Gastrocnemius medialis (tissue), 4 donors: ENCODE measurements around the gene PLEKHG4B.

ENCODE experiments used
- POLR2A ChIP-seq, 2 donors: fragments of 450-650 bp; IDR thresholded peaks; one replicate each; pipeline ENCODE4 v1.6.1; 2017; ENCODE audit warnings: antibody characterized with exemption in 2 of 2, mild to moderate bottlenecking in 2 of 2, moderate library complexity in 2 of 2
- TF ChIP-seq, protein P1 (sequence below), 5 experiments: fragments of 450-650 bp in 3 of 5; fragments of 200-600 bp in 2 of 5; sonication (generic) in 2 of 5; IDR thresholded peaks in 4 of 5; conservative IDR thresholded peaks in 1 of 5; 1 replicate in 4 of 5; 2 replicates in 1 of 5; pipeline ENCODE4 v1.5.1; 2016 to 2019; ENCODE audit warnings: antibody characterized with exemption in 5 of 5, mild to moderate bottlenecking in 3 of 5, moderate library complexity in 3 of 5

DNA sequence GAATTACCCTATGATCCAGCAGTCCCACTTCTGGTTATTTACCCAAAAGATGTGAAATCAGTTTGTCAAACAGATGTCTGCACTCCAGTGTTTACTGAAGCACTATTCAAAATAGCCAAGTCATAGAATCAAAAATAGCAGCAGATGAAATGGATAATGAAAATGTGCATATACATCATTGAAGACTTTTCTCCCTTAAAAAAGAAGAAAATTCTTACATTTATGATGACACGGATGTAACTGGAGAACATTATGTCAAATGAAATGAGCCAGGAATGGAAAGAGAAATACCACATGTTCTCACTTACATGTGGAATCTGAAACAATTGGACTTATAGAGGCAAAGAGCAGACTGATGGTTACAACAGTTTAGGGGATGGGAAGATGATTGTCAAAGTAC is 21.5 kb upstream of the PLEKHG4B start:
- TF ChIP-seq, protein P1, sequence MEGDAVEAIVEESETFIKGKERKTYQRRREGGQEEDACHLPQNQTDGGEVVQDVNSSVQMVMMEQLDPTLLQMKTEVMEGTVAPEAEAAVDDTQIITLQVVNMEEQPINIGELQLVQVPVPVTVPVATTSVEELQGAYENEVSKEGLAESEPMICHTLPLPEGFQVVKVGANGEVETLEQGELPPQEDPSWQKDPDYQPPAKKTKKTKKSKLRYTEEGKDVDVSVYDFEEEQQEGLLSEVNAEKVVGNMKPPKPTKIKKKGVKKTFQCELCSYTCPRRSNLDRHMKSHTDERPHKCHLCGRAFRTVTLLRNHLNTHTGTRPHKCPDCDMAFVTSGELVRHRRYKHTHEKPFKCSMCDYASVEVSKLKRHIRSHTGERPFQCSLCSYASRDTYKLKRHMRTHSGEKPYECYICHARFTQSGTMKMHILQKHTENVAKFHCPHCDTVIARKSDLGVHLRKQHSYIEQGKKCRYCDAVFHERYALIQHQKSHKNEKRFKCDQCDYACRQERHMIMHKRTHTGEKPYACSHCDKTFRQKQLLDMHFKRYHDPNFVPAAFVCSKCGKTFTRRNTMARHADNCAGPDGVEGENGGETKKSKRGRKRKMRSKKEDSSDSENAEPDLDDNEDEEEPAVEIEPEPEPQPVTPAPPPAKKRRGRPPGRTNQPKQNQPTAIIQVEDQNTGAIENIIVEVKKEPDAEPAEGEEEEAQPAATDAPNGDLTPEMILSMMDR (IDR thresholded peaks at IDR 0.05 in 4 of 5, conservative IDR thresholded peaks at IDR 0.05 in 1 of 5): no peak
- no peak for TF ChIP-seq POLR2A (IDR thresholded peaks at IDR 0.05)
